Ascending aorta (tissue), 2 donors: ENCODE measurements around the gene B9D2. TPM values are rescaled to one million over a fixed set of nuclear protein-coding genes. Genes with fewer than 3 reads are reported as not detected.
A peak's percentile ranks its signal among the peaks of the same experiment; 100 is the strongest.
"Not testable (repeated sequence)": the region's sequence is repeated elsewhere in the genome, so short reads cannot be mapped to it uniquely, and the experiment has no call there.

ENCODE experiments used
- DNase-seq, 2 donors: peaks; one replicate each; pipeline ENCODE4 v3.0.0-alpha.2; 2019; ENCODE audit warnings: low spot score in 2 of 2
- H3K27ac ChIP-seq, 2 donors: fragments of 200-600 bp; sonication (generic); one replicate each; pipeline ENCODE4 v1.5.1; 2016 to 2017; ENCODE audit warnings: mild to moderate bottlenecking in 1 of 2
- H3K27me3 ChIP-seq: fragments of 200-600 bp; sonication (generic); one replicate; pipeline ENCODE4 v1.5.1; 2017
- H3K36me3 ChIP-seq, 2 donors: fragments of 200-600 bp; sonication (generic); one replicate each; pipeline ENCODE4 v1.5.1; 2016
- H3K4me1 ChIP-seq, 2 donors: fragments of 200-600 bp; sonication (generic); one replicate each; pipeline ENCODE4 v1.5.1; 2016 to 2017; ENCODE audit warnings: mild to moderate bottlenecking in 1 of 2
- H3K4me3 ChIP-seq, 2 donors: fragments of 200-600 bp; sonication (generic); one replicate each; pipeline ENCODE4 v1.5.1; 2016 to 2017; ENCODE audit warnings: mild to moderate bottlenecking in 1 of 2
- H3K9me3 ChIP-seq, 2 donors: fragments of 200-600 bp; sonication (generic); one replicate each; pipeline ENCODE4 v1.5.1; 2016
- CTCF ChIP-seq, 3 experiments: fragments of 200-600 bp in 2 of 3; fragments of 450-650 bp in 1 of 3; sonication (generic) in 2 of 3; IDR thresholded peaks; one replicate each; pipeline ENCODE4 v1.5.1; 2016 to 2019; ENCODE audit warnings: antibody characterized with exemption in 3 of 3, mild to moderate bottlenecking in 1 of 3, moderate library complexity in 1 of 3
- intact Hi-C: fragments of 100-400 bp; cut with DNase I; formaldehyde crosslinking; loops from one replicate; pipeline ENCODE4 v1.15.1; 2023
- total RNA-seq: library from RNA; depleted of rRNA; stranded (reverse); fragments of >200 nt; gene quantifications from one replicate; pipeline ENCODE4 v1.1.0, GENCODE V29; 2016

B9D2 gene
- total RNA-seq, 1 donor from 2014 or later, result 17.5 TPM

- H3K4me1 ChIP-seq, result peaks cover 0 to 16% of the 10 kb centered on the region in 2 donors
- no peaks in the 10 kb centered on the region for H3K36me3 ChIP-seq
- H3K4me3 ChIP-seq, result no peak overlapping the region
- intact Hi-C loops, result no loop called here
- no peaks in the 10 kb centered on the region for H3K27me3 ChIP-seq
- H3K9me3 ChIP-seq, result no peaks in the 10 kb centered on the region
- no peak for TF ChIP-seq CTCF (IDR thresholded peaks at IDR 0.05)
- H3K27ac ChIP-seq, result no peak overlapping the region
- no peak for DNase-seq
These were observed 8.6 kb upstream of the B9D2 start for GRCh38 chr19:41372501-41372900.

- TF ChIP-seq CTCF (IDR thresholded peaks at IDR 0.05), result no peak
- intact Hi-C loops, result no loop called here
- Histone ChIP-seq H3K27me3 (no peaks in the 10 kb centered on the region), H3K27ac (no peak overlapping the region), H3K4me1 (peaks cover 0 to 17% of the 10 kb centered on the region in 2 donors), H3K9me3 (no peaks in the 10 kb centered on the region), H3K36me3 (no peaks in the 10 kb centered on the region), H3K4me3 (no peak overlapping the region)
- DNase-seq, result no peak
These were observed 7.6 kb upstream of the B9D2 start for GRCh38 chr19:41371541-41371940.

- H3K4me1 ChIP-seq, result peaks cover 0 to 17% of the 10 kb centered on the region in 2 donors
- DNase-seq, intact Hi-C loops, H3K27me3 ChIP-seq, H3K4me3 ChIP-seq, H3K9me3 ChIP-seq, H3K36me3 ChIP-seq, H3K27ac ChIP-seq: not testable (repeated sequence)
These were observed 7.2 kb upstream of the B9D2 start for GRCh38 chr19:41371119-41371518.

GRCh38 chr19:41369769-41370168 is 5.8 kb upstream of the B9D2 start:
- peaks cover 0 to 14% of the 10 kb centered on the region in 2 donors for H3K4me1 ChIP-seq
- TF ChIP-seq CTCF (IDR thresholded peaks at IDR 0.05), result no peak
- no peaks in the 10 kb centered on the region for H3K27me3 ChIP-seq
- H3K27ac ChIP-seq, result no peak overlapping the region
- DNase-seq, result no peak
- H3K4me3 ChIP-seq, result no peak overlapping the region
- intact Hi-C loops, result no loop called here
- H3K9me3 ChIP-seq, result no peaks in the 10 kb centered on the region
- H3K36me3 ChIP-seq, result no peaks in the 10 kb centered on the region

GRCh38 chr19:41367848-41368301 is 3.9 kb upstream of the B9D2 start:
- peaks cover 0 to 11% of the 10 kb centered on the region in 2 donors for H3K4me1 ChIP-seq
- no peak overlapping the region for H3K4me3 ChIP-seq
- H3K9me3 ChIP-seq, result no peaks in the 10 kb centered on the region
- H3K36me3 ChIP-seq, result no peaks in the 10 kb centered on the region
- peak overlapping the region; percentile 36 to 65 for H3K27ac ChIP-seq
- intact Hi-C loops, result no loop called here
- no peaks in the 10 kb centered on the region for H3K27me3 ChIP-seq
- DNase-seq, result no peak
- no peak for TF ChIP-seq CTCF (IDR thresholded peaks at IDR 0.05)

- Histone ChIP-seq H3K27me3 (no peaks in the 10 kb centered on the region), H3K27ac (no peak overlapping the region), H3K4me1 (peaks cover 0 to 11% of the 10 kb centered on the region in 2 donors), H3K36me3 (no peaks in the 10 kb centered on the region), H3K9me3 (no peaks in the 10 kb centered on the region), H3K4me3 (no peak overlapping the region)
- TF ChIP-seq CTCF (IDR thresholded peaks at IDR 0.05), result no peak
- no peak for DNase-seq
- intact Hi-C loops, result no loop called here
These were observed 2.1 kb upstream of the B9D2 start for GRCh38 chr19:41366089-41366488.
